NCI-H1694 treated with DMSO at 0.1 percent for 48 hours (cell line): Measurements from ENCODE around the gene GCLM.

Experiments
- DNase-seq: peaks from one replicate; lab custom pipeline; 2025; lab: John Stamatoyannopoulos, UW

GCLM gene

GRCh38 chr1:93846206-93846991, 62.8 kb downstream of the GCLM start:
- DNase-seq: peak; percentile 86

GRCh38 chr1:93845538-93846205, 63.6 kb downstream of the GCLM start:
- DNase-seq: peak; percentile 53

GRCh38 chr1:93844262-93845045, 64.8 kb downstream of the GCLM start:
- DNase-seq: peak; percentile 90

- DNase-seq: no peak
Observed at GRCh38 chr1:93842750-93843500, 66.3 kb downstream of the GCLM start.

- no peak for DNase-seq
Observed at GRCh38 chr1:93841771-93842170, 67.5 kb downstream of the GCLM start.

GRCh38 chr1:93840956-93841482, 68.2 kb downstream of the GCLM start:
- no peak for DNase-seq

GRCh38 chr1:93839753-93840152, 69.5 kb downstream of the GCLM start:
- DNase-seq: no peak

- DNase-seq: no peak
Observed at GRCh38 chr1:93839307-93839706, 69.9 kb downstream of the GCLM start.

- no peak for DNase-seq
Observed at GRCh38 chr1:93837961-93838360, 71.3 kb downstream of the GCLM start.
